ENCODE measurements around the gene ALDH1A1. TPM values are rescaled to one million over a fixed set of nuclear protein-coding genes. Genes with fewer than 3 reads are reported as not detected.

ALDH1A1 gene
- total RNA-seq, 1 donor from 2014 or later, result 1.5 TPM

DNA sequence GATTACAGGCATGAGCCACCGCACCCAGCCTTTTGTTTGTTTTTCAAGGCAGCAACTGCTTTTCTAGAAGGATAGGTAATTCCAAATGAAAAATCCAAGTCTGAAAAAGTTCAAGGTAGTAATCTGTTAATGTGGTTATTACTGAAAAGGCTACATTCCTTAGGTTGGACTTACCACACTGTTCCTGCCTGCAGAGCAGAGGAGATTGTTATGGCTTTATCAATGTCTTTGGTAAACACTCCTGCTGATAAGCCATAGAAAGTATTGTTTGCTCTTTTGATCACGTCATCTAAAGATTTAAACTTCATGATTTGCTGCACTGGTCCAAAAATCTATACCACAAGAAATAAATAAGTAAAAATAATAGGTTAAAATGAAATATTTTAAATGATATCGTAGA, 43.4 kb downstream of the ALDH1A1 start:
- Histone ChIP-seq H3K27ac (ENCODE audit: low read depth, low read length) (no peak overlapping the region), H3K79me2 (ENCODE audit: insufficient read depth, low read length) (no peaks in the 10 kb centered on the region), H3K9me3 (ENCODE audit: insufficient read depth, low read depth, low read length) (no peaks in the 10 kb centered on the region), H3K4me1 (ENCODE audit: insufficient read depth, low read length) (no peaks in the 10 kb centered on the region), H2AFZ (ENCODE audit: low read depth, low read length) (no peak overlapping the region), H3K9ac (ENCODE audit: low read length) (no peak overlapping the region), H4K20me1 (ENCODE audit: insufficient read depth, low read length) (no peaks in the 10 kb centered on the region), H3K4me2 (ENCODE audit: low read length) (no peak overlapping the region), H3K4me3 (ENCODE audit: insufficient read depth, low read depth, low read length) (no peak overlapping the region), H3K36me3 (ENCODE audit: insufficient read depth, low read length) (no peaks in the 10 kb centered on the region), H3K27me3 (ENCODE audit: insufficient read depth, low read length) (no peaks in the 10 kb centered on the region)
- DNase-seq (ENCODE audit: low read depth), result no peak
- H3K27ac Mint-ChIP-seq (ENCODE audit: unreplicated experiment), result no peak overlapping the region
- no peaks in the 10 kb centered on the region for H3K36me3 Mint-ChIP-seq (ENCODE audit: low read depth, unreplicated experiment)
- no peaks in the 10 kb centered on the region for H3K27me3 Mint-ChIP-seq (ENCODE audit: low read depth, unreplicated experiment)
- no peak for FAIRE-seq
- H3K4me3 Mint-ChIP-seq (ENCODE audit: unreplicated experiment), result no peak overlapping the region
- no peak for TF ChIP-seq EZH2 (IDR thresholded peaks at IDR 0.05; ENCODE audit: insufficient read depth, low read length)
- TF ChIP-seq, protein P1, sequence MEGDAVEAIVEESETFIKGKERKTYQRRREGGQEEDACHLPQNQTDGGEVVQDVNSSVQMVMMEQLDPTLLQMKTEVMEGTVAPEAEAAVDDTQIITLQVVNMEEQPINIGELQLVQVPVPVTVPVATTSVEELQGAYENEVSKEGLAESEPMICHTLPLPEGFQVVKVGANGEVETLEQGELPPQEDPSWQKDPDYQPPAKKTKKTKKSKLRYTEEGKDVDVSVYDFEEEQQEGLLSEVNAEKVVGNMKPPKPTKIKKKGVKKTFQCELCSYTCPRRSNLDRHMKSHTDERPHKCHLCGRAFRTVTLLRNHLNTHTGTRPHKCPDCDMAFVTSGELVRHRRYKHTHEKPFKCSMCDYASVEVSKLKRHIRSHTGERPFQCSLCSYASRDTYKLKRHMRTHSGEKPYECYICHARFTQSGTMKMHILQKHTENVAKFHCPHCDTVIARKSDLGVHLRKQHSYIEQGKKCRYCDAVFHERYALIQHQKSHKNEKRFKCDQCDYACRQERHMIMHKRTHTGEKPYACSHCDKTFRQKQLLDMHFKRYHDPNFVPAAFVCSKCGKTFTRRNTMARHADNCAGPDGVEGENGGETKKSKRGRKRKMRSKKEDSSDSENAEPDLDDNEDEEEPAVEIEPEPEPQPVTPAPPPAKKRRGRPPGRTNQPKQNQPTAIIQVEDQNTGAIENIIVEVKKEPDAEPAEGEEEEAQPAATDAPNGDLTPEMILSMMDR (IDR thresholded peaks at IDR 0.05; ENCODE audit: insufficient read depth, low read depth, low read length), result no peak
- H3K9me3 Mint-ChIP-seq (ENCODE audit: unreplicated experiment), result no peaks in the 10 kb centered on the region
- H3K4me1 Mint-ChIP-seq (ENCODE audit: low read depth, unreplicated experiment), result no peaks in the 10 kb centered on the region

DNA sequence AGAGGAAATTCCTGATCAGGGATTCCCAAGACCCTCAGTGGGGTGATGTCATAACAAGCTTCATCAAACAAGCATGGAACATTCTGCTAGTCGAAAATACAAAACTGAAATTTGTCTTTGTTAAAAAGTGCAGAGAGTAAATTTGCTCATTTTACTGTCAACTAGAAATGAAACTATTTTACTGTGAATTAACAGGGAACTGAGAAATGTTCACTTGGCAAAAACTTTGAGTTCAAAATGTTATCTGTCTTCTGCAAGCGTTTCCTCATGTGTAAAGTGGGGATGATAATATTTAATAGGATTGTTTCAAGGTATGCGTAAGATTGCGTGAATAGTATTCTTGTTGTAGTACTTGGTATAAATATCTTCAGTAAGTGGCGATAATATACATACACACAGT, 45.4 kb downstream of the ALDH1A1 start:
- H3K27ac ChIP-seq (ENCODE audit: low read depth, low read length), result no peak overlapping the region
- H4K20me1 ChIP-seq (ENCODE audit: insufficient read depth, low read length), result no peaks in the 10 kb centered on the region
- no peak overlapping the region for H2AFZ ChIP-seq (ENCODE audit: low read depth, low read length)
- TF ChIP-seq EZH2 (IDR thresholded peaks at IDR 0.05; ENCODE audit: insufficient read depth, low read length), result no peak
- TF ChIP-seq, protein P1 (IDR thresholded peaks at IDR 0.05; ENCODE audit: insufficient read depth, low read depth, low read length), result no peak
- no peak for FAIRE-seq
- DNase-seq (ENCODE audit: low read depth), result no peak
- no peaks in the 10 kb centered on the region for H3K27me3 ChIP-seq (ENCODE audit: insufficient read depth, low read length)
- no peaks in the 10 kb centered on the region for H3K36me3 Mint-ChIP-seq (ENCODE audit: low read depth, unreplicated experiment)
- no peak overlapping the region for H3K27ac Mint-ChIP-seq (ENCODE audit: unreplicated experiment)
- no peak overlapping the region for H3K4me2 ChIP-seq (ENCODE audit: low read length)
- H3K4me3 Mint-ChIP-seq (ENCODE audit: unreplicated experiment), result no peak overlapping the region
- H3K9me3 ChIP-seq (ENCODE audit: insufficient read depth, low read depth, low read length), result no peaks in the 10 kb centered on the region
- H3K36me3 ChIP-seq (ENCODE audit: insufficient read depth, low read length), result no peaks in the 10 kb centered on the region
- H3K9ac ChIP-seq (ENCODE audit: low read length), result no peak overlapping the region
- no peaks in the 10 kb centered on the region for H3K79me2 ChIP-seq (ENCODE audit: insufficient read depth, low read length)
- H3K9me3 Mint-ChIP-seq (ENCODE audit: unreplicated experiment), result no peaks in the 10 kb centered on the region
- H3K27me3 Mint-ChIP-seq (ENCODE audit: low read depth, unreplicated experiment), result no peaks in the 10 kb centered on the region
- H3K4me3 ChIP-seq (ENCODE audit: insufficient read depth, low read depth, low read length), result no peak overlapping the region
- no peaks in the 10 kb centered on the region for H3K4me1 ChIP-seq (ENCODE audit: insufficient read depth, low read length)
- H3K4me1 Mint-ChIP-seq (ENCODE audit: low read depth, unreplicated experiment), result no peaks in the 10 kb centered on the region

DNA sequence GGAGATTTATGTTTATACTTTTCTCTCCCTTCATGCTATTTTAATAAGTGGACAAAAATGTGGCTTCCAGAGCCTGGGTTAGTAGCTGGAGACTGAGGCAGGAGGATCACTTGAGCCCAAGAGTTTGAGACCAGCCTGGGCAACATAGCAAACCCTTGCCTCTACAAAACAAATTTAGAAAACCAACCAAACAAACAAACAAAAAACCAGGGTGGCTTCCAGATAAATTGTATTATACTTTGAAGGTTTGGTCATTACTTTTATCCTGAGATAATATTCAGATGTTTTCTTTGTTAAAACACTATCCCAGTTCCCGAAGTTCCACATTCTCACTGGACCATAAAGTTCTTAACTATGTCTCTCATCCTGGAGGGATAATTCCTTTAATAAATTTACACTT, 46.0 kb downstream of the ALDH1A1 start:
- Mint-ChIP-seq H3K9me3 (ENCODE audit: unreplicated experiment) (no peaks in the 10 kb centered on the region), H3K27me3 (ENCODE audit: low read depth, unreplicated experiment) (no peaks in the 10 kb centered on the region), H3K4me1 (ENCODE audit: low read depth, unreplicated experiment) (no peaks in the 10 kb centered on the region), H3K36me3 (ENCODE audit: low read depth, unreplicated experiment) (no peaks in the 10 kb centered on the region), H3K27ac (ENCODE audit: unreplicated experiment) (no peak overlapping the region), H3K4me3 (ENCODE audit: unreplicated experiment) (no peak overlapping the region)
- Histone ChIP-seq H3K9me3 (ENCODE audit: insufficient read depth, low read depth, low read length) (no peaks in the 10 kb centered on the region), H3K27ac (ENCODE audit: low read depth, low read length) (no peak overlapping the region), H3K4me1 (ENCODE audit: insufficient read depth, low read length) (no peaks in the 10 kb centered on the region), H3K9ac (ENCODE audit: low read length) (no peak overlapping the region), H4K20me1 (ENCODE audit: insufficient read depth, low read length) (no peaks in the 10 kb centered on the region), H3K27me3 (ENCODE audit: insufficient read depth, low read length) (no peaks in the 10 kb centered on the region), H3K36me3 (ENCODE audit: insufficient read depth, low read length) (no peaks in the 10 kb centered on the region), H3K4me2 (ENCODE audit: low read length) (no peak overlapping the region), H2AFZ (ENCODE audit: low read depth, low read length) (no peak overlapping the region), H3K79me2 (ENCODE audit: insufficient read depth, low read length) (no peaks in the 10 kb centered on the region), H3K4me3 (ENCODE audit: insufficient read depth, low read depth, low read length) (no peak overlapping the region)
- no peak for DNase-seq (ENCODE audit: low read depth)
- no peak for FAIRE-seq
- TF ChIP-seq, protein P1 (IDR thresholded peaks at IDR 0.05; ENCODE audit: insufficient read depth, low read depth, low read length), result no peak
- no peak for TF ChIP-seq EZH2 (IDR thresholded peaks at IDR 0.05; ENCODE audit: insufficient read depth, low read length)

All from astrocyte (in vitro differentiated cells and primary cell).